Measurements from ENCODE around the gene TBC1D2B.
A peak's percentile ranks its signal among the peaks of the same experiment; 100 is the strongest.

Gene TBC1D2B

DNA sequence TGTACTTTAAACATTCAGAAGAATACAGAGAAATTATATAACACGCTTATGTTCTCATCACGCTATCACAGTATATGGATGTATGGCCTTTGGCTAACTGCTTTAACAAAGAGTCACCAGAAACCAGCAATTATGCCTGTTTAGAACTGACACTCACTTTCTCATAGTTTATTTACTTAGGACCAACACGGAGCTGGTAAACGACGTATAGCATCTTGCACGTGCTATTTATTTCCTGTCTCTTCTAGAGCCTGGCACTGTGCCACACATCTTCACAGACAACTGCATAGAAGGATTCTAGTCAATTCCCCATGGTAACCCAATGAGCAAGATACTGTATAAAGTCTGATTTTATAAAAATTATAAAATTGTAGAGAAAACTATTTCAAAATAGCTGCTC is 43.6 kb downstream of the TBC1D2B start:
- DNase-seq (ENCODE audit: low spot score): no peak

- no peak for DNase-seq (ENCODE audit: low spot score)
Measured at GRCh38 chr15:78032671-78033070, 44.8 kb downstream of the TBC1D2B start.

- DNase-seq (ENCODE audit: low spot score): no peak
Measured at GRCh38 chr15:78024883-78025282, 52.6 kb downstream of the TBC1D2B start.

DNA sequence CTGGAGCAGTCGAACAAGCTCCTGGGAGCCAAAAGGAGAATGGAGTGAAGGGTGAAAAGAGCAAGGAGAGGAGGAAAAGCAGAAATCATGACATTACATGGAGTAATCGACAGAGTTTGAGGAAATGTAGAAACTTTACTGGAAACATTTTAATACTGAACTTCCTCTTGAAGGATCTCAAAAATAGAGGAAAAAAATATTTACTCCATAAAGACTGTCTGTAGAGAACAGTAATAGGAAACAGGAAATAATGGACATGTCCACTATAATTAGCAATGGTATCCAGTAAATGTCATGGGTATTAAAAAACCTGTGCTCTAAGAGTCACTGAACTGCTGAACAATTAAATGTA is 53.0 kb downstream of the TBC1D2B start:
- no peak for DNase-seq (ENCODE audit: low spot score)

- no peak for DNase-seq (ENCODE audit: low spot score)
Measured at GRCh38 chr15:78023865-78024518, 53.5 kb downstream of the TBC1D2B start.

DNA sequence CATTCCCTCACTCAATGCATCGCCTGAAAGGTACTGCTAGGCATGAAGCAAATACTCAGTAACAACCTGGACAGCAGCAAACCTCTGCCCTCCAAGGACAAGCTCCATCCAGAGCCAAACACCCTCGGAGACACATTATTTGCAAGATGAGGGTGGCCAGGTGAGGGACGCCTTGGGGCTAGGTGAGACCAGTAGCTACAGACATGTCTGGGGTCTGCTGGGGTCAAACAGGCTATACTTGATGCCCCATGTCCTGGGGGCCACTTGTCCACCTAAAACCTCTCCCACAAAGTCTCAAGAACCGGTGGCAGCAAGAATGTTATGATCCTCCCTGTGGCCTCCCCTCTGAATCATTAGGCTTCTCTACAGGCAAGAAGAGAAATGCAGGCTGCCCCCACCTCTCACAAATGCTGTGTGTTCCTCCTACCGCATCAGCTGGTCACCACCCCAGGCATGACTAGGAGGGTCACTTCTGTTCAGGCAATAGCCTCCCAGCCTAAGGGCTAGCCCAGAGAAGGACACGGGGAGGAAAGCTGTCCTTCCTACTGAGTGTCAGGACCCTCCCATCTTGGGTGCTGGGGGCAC is 54.3 kb downstream of the TBC1D2B start:
- DNase-seq (ENCODE audit: low spot score): no peak

DNA sequence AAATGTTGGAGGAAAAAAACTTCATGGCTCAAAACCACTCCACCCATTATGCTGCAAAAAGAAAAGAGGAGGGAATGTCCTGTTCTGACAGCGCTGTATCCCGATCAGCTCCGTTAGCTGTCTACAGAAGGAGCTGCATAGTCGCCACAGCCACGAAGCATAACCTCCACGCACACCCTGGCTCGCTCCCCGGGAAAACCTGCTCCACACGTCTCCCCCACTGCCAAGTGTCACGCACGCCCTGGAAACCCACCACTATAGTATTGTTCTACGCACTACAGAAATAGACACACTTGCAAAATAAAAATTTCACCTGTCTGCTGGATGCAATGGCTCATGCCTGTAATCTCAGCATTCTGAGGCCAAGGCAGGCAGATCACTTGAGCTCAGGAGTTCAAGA is 55.8 kb downstream of the TBC1D2B start:
- no peak for DNase-seq (ENCODE audit: low spot score)

GRCh38 chr15:78020007-78020406 is 57.5 kb downstream of the TBC1D2B start:
- DNase-seq (ENCODE audit: low spot score): no peak

DNA sequence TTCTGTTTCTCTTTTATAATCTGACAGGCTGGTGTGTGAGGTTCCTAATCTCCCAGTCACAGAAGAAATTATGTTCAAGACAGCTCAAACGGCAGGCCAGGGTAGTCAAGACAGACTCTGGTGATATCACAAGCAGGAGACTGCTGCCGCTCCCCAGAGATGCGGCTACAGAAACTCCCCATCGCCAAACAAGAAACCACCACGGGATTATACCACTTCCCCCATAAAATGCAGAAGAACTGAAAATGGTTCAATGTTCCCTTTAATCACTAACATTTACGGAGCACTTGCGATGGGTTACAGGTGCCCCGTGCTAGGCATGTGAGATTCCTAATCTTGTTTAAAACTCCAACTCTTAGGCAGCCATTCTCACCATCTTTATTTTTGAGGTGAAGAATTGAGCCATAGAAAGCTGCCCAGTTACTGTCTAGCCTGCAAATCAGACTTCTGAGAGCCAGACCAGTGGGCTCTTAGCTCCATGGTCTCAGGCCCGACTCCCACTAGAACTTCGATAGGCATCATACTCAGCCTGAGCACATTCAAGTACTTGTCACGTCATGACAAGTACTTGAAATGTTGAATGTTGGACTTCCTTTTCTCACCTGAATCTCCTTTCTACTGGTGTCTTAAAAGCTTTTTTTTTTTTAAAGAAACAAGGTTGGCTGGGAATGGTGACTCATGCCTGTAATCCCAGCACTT is 58.4 kb downstream of the TBC1D2B start:
- no peak for DNase-seq (ENCODE audit: low spot score)

DNA sequence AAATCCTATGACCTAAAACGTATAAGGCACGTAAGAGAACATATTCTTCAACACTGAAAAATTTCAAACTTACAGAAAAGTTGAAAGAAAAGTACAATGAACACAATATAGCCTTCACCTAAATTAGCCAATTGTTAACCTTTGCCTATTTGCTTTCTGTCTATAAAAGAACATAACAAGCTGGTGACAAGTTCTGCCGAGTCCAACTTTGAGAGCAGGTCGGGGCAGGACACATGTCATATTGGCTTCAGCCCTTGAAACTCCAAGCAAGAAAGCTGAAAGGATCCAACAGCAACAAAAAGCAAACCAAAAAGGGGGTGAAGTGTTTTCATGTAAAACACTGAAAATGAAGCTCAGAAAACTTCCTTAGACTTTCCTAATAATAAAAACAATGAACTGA is 59.1 kb downstream of the TBC1D2B start:
- no peak for DNase-seq (ENCODE audit: low spot score)

- DNase-seq (ENCODE audit: low spot score): no peak
Measured at GRCh38 chr15:78016860-78017259, 60.7 kb downstream of the TBC1D2B start.

GRCh38 chr15:78012643-78013077 is 64.9 kb downstream of the TBC1D2B start:
- DNase-seq (ENCODE audit: low spot score): no peak

DNA sequence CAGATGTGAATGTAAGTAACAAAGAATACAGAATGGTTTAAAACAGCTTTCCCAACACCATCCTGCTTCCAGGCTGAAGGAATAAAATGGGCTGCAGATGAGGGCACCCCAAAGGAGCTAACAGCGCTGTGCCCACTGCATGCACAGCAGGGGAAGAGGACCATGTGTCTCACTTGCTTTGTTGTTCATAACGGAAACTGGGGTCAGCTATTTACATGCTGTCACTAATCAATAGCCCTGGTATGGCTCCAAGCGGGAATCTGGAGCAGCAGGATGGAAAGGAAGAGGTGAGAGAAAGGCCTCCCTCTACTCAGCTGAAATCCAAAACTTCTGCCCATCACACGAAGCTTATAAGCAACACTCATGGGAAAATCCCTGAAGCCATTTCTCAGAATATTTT is 67.4 kb downstream of the TBC1D2B start:
- no peak for DNase-seq (ENCODE audit: low spot score)

DNA sequence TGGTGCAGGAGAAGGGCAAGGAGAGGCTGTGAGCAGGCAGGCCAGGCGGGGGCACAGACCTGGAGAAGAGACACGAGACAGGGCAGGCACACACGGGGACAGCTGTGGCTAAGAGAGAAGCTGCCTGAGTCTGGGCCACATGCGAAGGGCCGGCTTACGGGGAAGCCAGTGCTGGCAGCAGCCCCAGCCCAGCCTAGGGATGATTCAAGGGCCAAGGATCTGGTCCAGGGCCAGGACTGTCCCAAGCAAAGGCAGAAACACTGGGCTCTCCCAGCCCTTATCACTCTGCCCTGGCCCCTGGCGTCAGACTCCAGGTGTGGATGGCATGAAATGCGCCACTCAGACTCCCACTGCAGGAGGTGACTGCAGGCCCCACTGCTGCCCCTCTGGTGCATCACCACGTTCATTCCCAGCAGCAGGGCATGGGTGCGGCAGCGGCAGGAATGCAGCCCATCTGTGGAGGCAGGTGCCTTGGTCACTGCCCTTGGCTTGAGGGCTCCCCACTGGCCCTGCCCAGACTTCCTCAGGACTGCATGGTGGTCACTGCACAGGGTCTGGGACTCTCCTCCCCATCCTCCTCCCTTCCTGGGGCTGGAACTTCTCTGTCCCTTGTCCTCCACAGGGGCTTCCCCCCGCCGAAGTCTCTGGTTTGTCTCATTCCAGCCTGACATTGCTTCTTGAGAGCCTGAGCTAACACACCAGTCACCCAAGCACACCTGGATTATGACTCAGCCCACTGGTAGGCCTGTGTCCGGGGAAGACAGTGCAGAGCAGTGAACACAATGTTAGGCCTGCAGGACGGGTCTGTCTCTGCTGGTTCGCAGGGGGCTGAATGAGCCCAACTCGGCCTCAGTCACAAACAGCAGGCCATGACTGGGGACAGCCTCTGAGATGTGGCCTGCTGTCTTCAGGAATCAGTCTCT is 69.3 kb downstream of the TBC1D2B start:
- DNase-seq (ENCODE audit: low spot score): no peak

DNA sequence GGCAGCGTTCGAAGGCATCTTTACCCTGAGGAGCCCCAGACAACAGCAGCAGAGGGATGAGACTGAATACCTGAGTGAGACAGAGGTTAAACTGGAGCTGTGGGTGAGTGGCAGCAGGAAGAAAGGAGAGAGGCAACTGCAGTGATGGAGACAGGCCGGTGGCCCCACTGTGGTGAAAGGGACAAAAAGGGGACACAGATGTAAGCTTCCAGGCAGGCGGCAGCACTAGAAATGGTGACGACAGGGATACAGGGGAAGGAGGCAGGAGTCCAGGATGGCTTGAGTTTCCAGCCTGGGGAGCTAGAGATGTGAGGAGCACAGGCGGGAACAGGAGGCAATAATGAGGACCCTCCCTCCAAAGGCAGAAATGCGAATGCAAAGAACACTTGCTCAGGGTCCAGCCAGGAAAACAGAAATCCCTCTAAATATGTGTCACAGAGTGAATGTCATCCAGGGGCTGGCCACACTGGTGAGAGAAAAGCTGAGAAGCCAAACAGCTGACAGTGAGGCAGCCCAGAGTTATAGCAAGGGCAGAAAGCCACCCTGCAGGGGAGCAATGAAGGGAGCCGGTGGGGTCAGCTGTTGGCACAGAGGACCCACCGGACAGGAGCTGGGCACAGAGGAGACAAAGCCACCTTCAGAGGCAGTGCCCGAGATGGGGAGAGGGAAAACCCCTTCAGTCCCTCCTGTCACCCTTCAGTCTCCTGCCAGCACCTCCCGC is 70.1 kb downstream of the TBC1D2B start:
- no peak for DNase-seq (ENCODE audit: low spot score)

- DNase-seq (ENCODE audit: low spot score): no peak
Measured at GRCh38 chr15:78006567-78007205, 70.8 kb downstream of the TBC1D2B start.

DNA sequence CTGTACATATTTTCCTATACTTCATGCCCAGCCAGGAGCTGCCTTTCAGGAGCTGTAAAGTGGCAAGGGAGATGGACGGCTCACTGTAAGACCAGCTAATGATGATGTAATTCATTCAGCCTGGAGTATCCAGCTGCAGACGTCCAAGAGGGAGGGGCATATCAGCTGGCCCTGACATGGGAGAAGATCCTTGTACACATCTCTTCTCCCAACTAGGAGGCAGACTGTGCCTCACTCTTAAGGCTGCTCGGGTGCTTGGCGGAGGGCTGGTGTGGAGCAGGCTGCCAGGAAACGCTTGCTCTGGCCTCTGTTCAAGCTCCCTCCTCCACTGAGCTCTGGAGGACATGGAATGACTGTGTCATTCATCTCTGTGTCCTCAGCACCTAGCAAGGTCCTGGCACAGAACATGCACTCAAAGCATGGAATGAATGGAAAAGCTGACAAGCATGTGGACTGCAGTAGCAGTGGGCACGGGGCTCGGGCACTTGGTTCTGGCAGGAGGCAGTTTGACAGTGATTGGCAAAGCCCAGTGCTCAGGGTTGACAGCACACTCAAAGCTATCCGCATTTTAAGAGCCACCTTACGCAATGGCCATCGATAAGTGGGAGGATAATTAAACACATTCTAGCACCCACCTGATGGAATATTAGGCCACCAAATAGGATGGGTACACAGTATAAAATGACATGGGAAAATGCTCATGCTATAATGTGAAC is 72.4 kb downstream of the TBC1D2B start:
- peak; percentile 75 for DNase-seq (ENCODE audit: low spot score)

DNA sequence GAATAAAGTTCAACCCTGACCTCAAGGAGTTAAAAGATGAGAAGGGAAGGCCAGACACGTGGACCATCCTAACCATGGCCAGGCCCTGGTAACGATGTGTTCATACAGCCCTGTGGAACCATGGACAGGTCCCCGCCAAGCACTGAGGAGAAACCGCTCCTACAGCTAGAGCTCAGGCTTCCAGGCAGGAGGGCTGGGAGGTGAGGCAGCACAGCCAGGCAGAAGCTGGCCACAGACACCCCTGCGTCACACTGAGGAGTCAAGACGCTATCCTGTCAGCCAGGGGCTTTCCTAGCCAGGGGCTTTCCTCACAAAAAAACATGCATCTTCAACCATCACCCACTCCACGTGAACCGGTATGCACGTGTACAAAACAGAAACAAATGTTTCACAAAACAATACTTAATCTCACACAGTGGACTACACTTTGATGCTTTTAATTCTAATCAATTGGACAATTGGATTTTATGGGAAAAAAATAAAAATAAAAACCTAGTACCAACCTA is 73.2 kb downstream of the TBC1D2B start:
- no peak for DNase-seq (ENCODE audit: low spot score)

DNA sequence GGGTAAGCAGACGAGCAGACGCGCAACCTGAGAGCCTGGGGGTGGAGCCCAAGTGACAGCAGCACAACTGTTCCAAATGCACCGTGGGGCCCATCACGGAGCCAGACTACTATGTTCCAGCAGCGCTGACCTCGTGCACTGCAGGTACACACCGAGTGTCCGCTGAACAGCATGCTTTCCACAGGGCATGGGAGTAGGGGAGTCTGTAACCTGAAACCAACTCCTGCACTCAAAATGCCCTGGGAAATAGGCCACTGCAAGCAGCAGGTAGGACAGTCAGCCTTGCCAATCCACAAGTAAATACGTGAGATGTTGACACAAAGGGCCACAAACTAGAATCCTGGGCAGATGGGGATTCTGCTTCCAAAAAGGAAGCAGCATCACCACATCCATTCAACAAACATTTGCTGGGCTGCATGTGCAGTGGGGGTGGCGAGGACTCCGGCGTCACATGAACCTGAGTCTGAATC is 73.9 kb downstream of the TBC1D2B start:
- no peak for DNase-seq (ENCODE audit: low spot score)

DNA sequence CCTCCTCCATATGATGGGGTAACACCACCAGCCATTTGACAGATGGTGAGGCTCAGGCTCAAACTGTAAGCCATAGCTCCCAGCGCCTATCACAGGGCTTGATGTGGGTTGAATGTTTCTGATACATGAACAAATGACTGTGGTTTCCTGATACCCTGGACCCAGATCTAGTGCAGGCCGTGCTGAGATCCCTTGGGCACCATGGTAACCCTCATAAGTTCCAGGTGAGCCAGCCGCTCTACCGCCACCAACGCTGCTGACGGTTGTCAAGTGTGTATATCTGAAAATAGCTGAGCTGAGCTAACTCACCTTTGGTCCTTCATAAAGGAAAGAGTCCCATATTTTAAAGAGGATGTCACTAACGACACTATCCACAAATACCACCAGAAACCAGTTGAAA is 74.5 kb downstream of the TBC1D2B start:
- DNase-seq (ENCODE audit: low spot score): no peak
